NOMO-1 treated with DMSO at 0.1 percent for 48 hours (cell line): ENCODE measurements around the gene HTT.
"Not testable (repeated sequence)": the region's sequence is repeated elsewhere in the genome, so short reads cannot be mapped to it uniquely, and the experiment has no call there.

Source experiments
- DNase-seq: peaks from one replicate; lab custom pipeline; 2025; ENCODE audit not compliant: unreplicated experiment; lab: John Stamatoyannopoulos, UW

The HTT gene

DNA sequence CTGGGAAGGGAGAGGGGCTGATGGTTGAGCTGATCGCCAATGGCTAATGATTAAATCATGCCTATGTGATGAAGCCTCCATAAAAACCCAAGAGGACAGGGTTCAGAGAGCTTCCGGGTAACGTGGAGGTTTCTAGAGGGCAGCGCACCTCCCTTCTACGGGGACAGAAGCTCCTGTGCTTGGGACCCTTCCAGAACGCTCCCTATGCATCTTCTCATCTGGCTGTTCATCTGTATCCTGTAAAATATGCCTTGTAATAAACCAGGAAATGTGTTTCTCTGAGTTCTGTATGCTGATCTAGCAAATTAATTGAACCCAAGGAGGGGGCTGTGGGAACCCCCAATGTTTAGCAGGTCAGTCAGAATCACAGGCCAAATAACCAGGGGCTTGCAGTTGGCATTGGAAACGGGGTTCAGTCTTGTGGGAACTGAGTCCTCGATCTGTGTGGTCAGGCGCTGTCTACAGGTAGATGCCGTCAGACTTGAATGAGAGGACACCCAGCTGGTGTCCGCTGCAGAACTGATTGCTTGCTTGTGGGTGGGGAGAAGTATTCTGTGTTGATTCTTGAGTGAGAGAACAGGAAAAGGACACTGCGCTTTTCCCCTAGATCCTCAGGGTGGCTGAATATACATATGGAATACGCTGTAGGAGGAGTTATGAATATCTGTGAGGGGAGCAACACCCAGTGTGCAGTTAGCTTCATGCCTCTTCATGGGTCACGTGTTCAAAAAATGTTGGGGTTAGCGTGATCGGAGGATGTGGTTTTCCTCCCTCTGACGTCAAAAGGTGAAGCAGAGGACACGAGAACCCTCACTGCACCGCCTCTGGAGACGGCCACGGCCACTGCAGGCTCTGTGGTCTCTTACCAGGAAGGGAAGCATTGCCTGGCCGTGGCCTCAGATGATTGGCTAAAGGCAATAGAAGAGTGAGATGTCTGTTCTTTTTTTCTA, 29.3 kb upstream of the HTT start:
- peak; percentile 75 for DNase-seq

DNA sequence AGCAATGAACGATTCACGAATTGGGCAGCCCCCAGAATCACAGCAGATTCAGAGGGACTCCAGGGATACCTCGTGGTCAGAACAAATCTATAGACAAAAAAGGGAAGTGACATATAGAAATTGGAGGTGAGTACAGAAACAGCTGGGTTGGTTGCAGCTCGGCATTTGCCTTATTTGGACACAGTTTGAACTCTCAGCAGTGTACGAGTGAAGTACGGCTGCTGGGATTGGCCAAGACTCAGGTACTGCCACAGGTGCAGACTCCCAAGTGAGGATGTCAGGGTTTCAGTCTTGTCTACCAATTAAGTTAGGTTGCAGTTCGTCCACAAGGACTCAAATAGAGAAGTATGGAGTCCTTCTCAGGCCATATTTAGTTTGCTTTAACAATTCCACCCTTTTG, 28.3 kb upstream of the HTT start:
- DNase-seq: peak; percentile 46

DNA sequence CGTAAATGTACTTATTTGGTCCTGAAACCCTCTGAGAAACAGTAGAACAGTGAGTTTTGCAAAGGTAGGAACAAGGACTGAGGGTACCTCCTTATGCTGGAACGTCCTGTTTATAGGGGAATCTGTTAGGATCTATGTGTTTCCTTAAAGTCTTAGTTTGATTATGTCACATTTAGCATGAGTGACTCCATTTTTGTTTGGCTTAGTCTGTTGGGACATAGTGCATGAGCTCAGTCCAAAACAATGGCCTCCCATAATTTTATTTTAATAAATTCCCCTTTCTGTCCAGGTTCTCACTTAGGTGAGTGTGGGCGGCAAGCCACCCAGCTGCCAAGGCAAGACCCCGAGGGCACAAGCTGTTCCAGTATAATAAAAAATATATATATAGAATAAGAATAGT, 27.9 kb upstream of the HTT start:
- DNase-seq: no peak

- DNase-seq: peak; percentile 46
Observed at GRCh38 chr4:3047464-3048286, 26.8 kb upstream of the HTT start.

- not testable (repeated sequence) for DNase-seq
Observed at GRCh38 chr4:3051141-3051897, 23.2 kb upstream of the HTT start.

DNA sequence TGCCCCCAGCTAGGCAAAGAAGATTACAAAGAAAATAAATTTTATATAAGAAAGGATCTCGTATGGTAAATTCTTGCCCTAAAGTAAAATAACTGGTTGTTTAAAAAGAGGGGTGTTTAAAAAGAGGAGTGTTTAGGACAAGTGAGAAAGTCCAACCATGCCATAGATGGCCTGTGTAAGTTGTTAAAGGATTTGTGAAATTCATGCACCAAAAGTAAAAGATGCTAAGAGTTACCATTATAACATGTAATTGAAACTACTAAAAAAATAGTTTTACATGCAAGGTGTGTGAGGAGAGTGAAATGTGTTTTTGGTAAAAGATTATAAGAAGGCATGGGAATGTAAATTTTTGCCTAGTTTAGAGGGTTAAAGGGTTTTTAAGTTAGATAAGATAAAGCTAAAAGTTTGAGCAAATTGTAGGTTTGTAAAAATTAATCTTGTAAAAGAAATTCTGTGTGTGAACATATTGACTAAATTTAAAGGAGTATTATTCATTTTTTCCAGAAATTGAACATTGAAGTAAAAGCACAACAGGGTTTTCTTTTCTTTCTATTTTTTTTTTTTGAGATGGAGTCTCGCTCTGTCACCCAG, 20.2 kb upstream of the HTT start:
- DNase-seq: no peak

- DNase-seq: peak; percentile 44
Observed at GRCh38 chr4:3059943-3060342, 14.5 kb upstream of the HTT start.

GRCh38 chr4:3060946-3061345, 13.5 kb upstream of the HTT start:
- no peak for DNase-seq

DNA sequence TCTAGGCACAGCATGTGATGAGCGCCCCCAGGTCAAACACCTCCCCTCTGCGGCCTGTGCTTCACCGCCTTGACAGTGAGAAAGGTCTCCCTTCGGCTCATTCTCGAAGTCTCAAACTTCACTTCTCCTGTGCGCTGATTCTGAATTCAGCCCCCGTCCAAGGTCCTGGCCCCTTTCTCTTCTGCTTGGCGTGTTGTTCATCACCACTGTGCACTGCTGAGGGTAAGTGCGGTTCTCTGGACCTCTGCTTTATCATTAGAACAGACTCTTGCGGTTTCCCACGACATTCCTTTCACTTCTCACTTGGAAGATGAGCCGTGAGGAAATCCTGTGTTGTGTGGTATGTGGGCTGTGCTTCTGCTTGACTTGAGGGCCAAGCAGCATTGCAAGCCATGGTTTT, 12.0 kb upstream of the HTT start:
- DNase-seq: peak; percentile 84

GRCh38 chr4:3065551-3065950, 8.9 kb upstream of the HTT start:
- DNase-seq: no peak

GRCh38 chr4:3066836-3067400, 7.6 kb upstream of the HTT start:
- DNase-seq: no peak

DNA sequence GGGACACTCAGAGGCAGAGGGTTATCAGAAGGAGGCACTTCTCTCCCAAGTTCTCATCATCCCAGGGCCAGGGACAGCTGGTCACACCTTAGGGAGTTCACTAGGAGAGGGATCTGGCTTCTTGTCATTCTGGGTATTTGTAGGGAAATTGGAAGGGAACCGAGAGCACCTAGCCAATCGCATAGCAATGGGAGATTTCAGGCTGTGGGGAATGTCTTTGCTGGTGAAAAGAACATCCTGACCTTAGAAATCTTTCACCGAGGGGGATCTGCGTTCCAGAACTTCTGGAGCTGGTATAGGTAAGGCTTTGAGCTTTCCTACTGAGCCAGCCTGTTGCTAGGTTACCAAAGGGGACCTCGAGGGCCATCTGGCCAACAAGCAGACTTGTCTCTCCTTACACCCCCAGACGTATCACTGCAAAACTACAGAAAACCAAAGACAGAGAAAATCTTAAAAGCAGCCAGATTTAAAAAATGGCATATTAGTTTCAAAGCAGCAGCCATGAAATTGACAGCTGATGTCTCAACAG, 6.9 kb upstream of the HTT start:
- DNase-seq: no peak

- no peak for DNase-seq
Observed at GRCh38 chr4:3069661-3070199, 4.8 kb upstream of the HTT start.

DNA sequence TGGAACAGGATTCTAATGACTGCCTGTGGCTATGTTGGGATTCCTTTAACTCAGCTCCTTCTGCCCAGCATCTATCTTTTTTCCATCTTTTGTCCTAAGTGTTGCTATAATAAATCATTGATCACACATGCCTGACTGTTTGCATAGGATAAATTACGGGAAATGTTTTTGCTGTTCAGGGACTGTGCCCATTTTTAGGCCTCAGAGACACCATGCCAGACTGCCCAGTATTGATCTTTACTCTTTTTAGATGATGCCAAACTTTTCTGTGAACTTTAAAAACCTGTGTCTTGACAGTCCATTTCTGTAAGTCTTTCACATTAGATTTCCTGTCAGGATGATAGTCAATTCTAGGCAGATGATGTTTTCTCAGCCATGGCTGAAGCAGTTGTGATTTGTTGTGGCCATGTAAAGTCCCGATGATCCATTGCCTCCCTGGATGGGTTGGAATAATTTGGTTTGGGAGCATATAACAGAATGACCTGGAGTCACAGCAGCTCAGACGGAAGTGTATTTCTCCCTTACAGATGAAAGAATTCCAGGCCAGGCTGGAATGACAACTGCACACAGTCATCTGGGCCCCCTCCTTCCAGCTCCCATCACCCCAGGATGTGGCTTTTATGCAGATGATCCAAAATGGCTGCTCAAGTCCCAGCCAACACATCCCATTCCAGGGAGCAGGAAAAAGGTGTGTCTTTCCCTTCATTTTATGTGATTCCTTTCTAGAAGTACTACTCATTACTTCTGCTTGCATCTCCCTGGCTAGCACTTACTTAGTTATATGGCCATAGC, 3.6 kb upstream of the HTT start:
- DNase-seq: no peak

- DNase-seq: no peak
Observed at GRCh38 chr4:3071811-3072210, 2.7 kb upstream of the HTT start.

DNA sequence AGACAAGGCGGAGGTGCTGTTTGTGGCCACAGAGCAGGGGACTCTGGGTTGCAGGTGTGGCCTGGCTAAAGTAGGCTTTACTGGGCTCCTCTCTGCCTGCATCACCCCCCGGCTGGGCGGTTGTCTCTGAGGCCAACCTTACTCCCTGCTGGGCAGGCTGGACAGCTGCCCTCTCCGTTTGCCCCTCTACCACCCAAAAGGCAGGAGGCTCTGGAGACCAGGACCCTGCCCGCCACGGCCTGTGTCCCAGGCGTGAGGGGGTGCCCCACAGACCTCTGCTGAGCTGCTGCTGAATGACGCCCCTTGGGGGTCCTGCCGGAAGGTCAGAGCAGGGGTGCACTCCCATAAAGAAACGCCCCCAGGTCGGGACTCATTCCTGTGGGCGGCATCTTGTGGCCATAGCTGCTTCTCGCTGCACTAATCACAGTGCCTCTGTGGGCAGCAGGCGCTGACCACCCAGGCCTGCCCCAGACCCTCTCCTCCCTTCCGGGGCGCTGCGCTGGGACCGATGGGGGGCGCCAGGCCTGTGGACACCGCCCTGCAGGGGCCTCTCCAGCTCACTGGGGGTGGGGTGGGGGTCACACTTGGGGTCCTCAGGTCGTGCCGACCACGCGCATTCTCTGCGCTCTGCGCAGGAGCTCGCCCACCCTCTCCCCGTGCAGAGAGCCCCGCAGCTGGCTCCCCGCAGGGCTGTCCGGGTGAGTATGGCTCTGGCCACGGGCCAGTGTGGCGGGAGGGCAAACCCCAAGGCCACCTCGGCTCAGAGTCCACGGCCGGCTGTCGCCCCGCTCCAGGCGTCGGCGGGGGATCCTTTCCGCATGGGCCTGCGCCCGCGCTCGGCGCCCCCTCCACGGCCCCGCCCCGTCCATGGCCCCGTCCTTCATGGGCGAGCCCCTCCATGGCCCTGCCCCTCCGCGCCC, 1.1 kb upstream of the HTT start:
- no peak for DNase-seq

DNA sequence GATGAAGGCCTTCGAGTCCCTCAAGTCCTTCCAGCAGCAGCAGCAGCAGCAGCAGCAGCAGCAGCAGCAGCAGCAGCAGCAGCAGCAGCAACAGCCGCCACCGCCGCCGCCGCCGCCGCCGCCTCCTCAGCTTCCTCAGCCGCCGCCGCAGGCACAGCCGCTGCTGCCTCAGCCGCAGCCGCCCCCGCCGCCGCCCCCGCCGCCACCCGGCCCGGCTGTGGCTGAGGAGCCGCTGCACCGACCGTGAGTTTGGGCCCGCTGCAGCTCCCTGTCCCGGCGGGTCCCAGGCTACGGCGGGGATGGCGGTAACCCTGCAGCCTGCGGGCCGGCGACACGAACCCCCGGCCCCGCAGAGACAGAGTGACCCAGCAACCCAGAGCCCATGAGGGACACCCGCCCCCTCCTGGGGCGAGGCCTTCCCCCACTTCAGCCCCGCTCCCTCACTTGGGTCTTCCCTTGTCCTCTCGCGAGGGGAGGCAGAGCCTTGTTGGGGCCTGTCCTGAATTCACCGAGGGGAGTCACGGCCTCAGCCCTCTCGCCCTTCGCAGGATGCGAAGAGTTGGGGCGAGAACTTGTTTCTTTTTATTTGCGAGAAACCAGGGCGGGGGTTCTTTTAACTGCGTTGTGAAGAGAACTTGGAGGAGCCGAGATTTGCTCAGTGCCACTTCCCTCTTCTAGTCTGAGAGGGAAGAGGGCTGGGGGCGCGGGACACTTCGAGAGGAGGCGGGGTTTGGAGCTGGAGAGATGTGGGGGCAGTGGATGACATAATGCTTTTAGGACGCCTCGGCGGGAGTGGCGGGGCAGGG, 568 bp downstream of the HTT start:
- DNase-seq: peak; percentile 72

- DNase-seq: no peak
Observed at GRCh38 chr4:3075652-3075981, 1.1 kb downstream of the HTT start.
